ENCODE results near the gene BEST4. TPM values are rescaled to one million over a fixed set of nuclear protein-coding genes. Genes with fewer than 3 reads are reported as not detected.
A peak's percentile ranks its signal among the peaks of the same experiment; 100 is the strongest.

Gene BEST4
- total and polyA plus RNA-seq, 7 donors: 0.33 to 37.1 (median 6.0) TPM; not detected in 2

- peak overlapping the region in 2 of 4 donors; percentile 83 to 87 for H3K4me3 ChIP-seq
- intact Hi-C loops (cut with DNase I): loop anchor here (10.0 kb wide), 1 partner anchor 692 kb away; the partner anchor contains the start of gene TESK2
- 88 to 89% methylated on average over 13 of the region's 13 CpGs for WGBS, 2 donors
- no peak for DNase-seq
- peak overlapping the region; percentile 25 to 95 (median 74) for H3K27ac ChIP-seq
- TF ChIP-seq POLR2A (IDR thresholded peaks at IDR 0.05): no peak
- no peak for TF ChIP-seq EP300 (IDR thresholded peaks at IDR 0.05)
- no peak for TF ChIP-seq CTCF (IDR thresholded peaks at IDR 0.05)
- TF ChIP-seq POLR2AphosphoS5 (IDR thresholded peaks at IDR 0.05): no peak
- no peaks in the 10 kb centered on the region for H3K27me3 ChIP-seq
- H3K9me3 ChIP-seq: no peaks in the 10 kb centered on the region
- H3K4me1 ChIP-seq: peaks cover 5 to 59% (median 35%) of the 10 kb centered on the region in 4 donors
- H3K36me3 ChIP-seq: peaks cover 0 to 40% (median 10%) of the 10 kb centered on the region in 4 donors
Measured at GRCh38 chr1:44802306-44803061, 14.5 kb upstream of the BEST4 start.

- 67 to 83% methylated on average over 13 of the region's 13 CpGs for WGBS, 2 donors
- Histone ChIP-seq H3K9me3 (no peaks in the 10 kb centered on the region), H3K27me3 (no peaks in the 10 kb centered on the region), H3K36me3 (peaks cover 0 to 40% (median 10%) of the 10 kb centered on the region in 4 donors), H3K27ac (peak overlapping the region; percentile 25 to 95 (median 74)), H3K4me1 (peaks cover 5 to 51% (median 27%) of the 10 kb centered on the region in 4 donors), H3K4me3 (peak overlapping the region; percentile 15 to 87 (median 74))
- intact Hi-C loops (cut with DNase I): loop anchor here (2.0 to 10.0 kb wide), 2 partner anchors 17 to 693 kb away; partner anchors contain the start of gene TESK2
- peak; percentile 70 for DNase-seq
- TF ChIP-seq POLR2A (IDR thresholded peaks at IDR 0.05) (no peak), POLR2AphosphoS5 (IDR thresholded peaks at IDR 0.05) (no peak), EP300 (IDR thresholded peaks at IDR 0.05) (no peak), CTCF (IDR thresholded peaks at IDR 0.05) (no peak)
Measured at GRCh38 chr1:44801491-44802305, 13.7 kb upstream of the BEST4 start.

GRCh38 chr1:44799770-44800584 lies 12.0 kb upstream of the BEST4 start, which contains the start of gene PLK3:
Gene PLK3 (plus strand): TSS chr1:44800377. CDS start chr1:44800464, 87 bp downstream.
- WGBS, 2 donors: 0 to 1% methylated on average over 79 of the region's 79 CpGs
- Histone ChIP-seq H3K4me3 (peak within 1 kb of the TSS; percentile 37 to 87 (median 74)), H3K4me1 (peaks cover 5 to 41% (median 19%) of the 10 kb centered on the region in 4 donors), H3K36me3 (peaks cover 0 to 26% (median 10%) of the 10 kb centered on the region in 4 donors), H3K9me3 (no peaks in the 10 kb centered on the region), H3K27me3 (no peaks in the 10 kb centered on the region), H3K27ac (peak within 1 kb of the TSS; percentile 90 to 95 (median 92))
- TF ChIP-seq EP300 (IDR thresholded peaks at IDR 0.05) (no peak), POLR2AphosphoS5 (IDR thresholded peaks at IDR 0.05) (peak; percentile 84 to 97 (median 90)), POLR2A (IDR thresholded peaks at IDR 0.05) (peak; percentile 30 to 83), CTCF (IDR thresholded peaks at IDR 0.05) (peak; percentile 75 to 90 (median 85))
- DNase-seq: peak; percentile 99
- intact Hi-C loops (cut with DNase I): loop anchor here (2.0 to 10.0 kb wide), 2 partner anchors 19 to 695 kb away; partner anchors contain the start of gene TESK2
